PC-9 (cell line): Measurements from ENCODE around the gene SGPL1. TPM values are rescaled to one million over a fixed set of nuclear protein-coding genes. Genes with fewer than 3 reads are reported as not detected.
"Not testable (repeated sequence)": the region's sequence is repeated elsewhere in the genome, so short reads cannot be mapped to it uniquely, and the experiment has no call there.

Experiments used
- BruUV-seq: library from RNA; stranded (reverse); fragments of 400-500 nt; replicated peaks from 2 replicates; lab custom pipeline; 2021; lab: Mats Ljungman, UMichigan
- CTCF ChIA-PET: fragments of 300-600 bp; sonication (Branson Sonifier 250); formaldehyde crosslinking; loops from one replicate; lab custom pipeline; 2022; ENCODE audit warnings: antibody characterized with exemption; lab: Charles Lee
- POLR2A ChIA-PET: fragments of 300-600 bp; sonication (Branson Sonifier 250); formaldehyde crosslinking; loops from one replicate; lab custom pipeline; 2022; ENCODE audit warnings: antibody characterized with exemption; ENCODE audit not compliant: unreplicated experiment; lab: Charles Lee
- DNase-seq, 2 experiments: peaks; one replicate each; pipeline versions ENCODE4 v3.0.0 to v3.0.0-alpha.2; 2015 to 2022; ENCODE audit warnings: mixed read lengths in 1 of 2
- H2AFZ ChIP-seq: fragments of 200-600 bp; sonication (generic); 2 replicates; pipeline ENCODE4 v1.8.1; 2017; ENCODE audit warnings: antibody characterized with exemption
- H3F3A ChIP-seq: fragments of 200-600 bp; sonication (generic); 2 replicates; pipeline ENCODE4 v1.8.1; 2017; ENCODE audit warnings: antibody characterized with exemption, mild to moderate bottlenecking, low read depth; ENCODE audit not compliant: insufficient read depth
- H3K27ac ChIP-seq: fragments of 200-600 bp; sonication (generic); 2 replicates; pipeline ENCODE4 v1.6.1; 2016; ENCODE audit warnings: mixed run types
- H3K27me3 ChIP-seq: fragments of 200-600 bp; sonication (generic); 2 replicates; pipeline ENCODE4 v1.6.1; 2016; ENCODE audit warnings: low read depth, mixed run types; ENCODE audit not compliant: insufficient read depth
- H3K36me3 ChIP-seq: fragments of 200-600 bp; sonication (generic); 2 replicates; pipeline ENCODE4 v1.6.1; 2016; ENCODE audit warnings: low read depth, mixed run types
- H3K4me1 ChIP-seq: fragments of 200-600 bp; sonication (generic); replicated peaks from 2 replicates; pipeline ENCODE4 v1.6.1; 2016; ENCODE audit warnings: mixed run types; ENCODE audit not compliant: insufficient read depth
- H3K4me2 ChIP-seq: fragments of 200-600 bp; sonication (generic); 2 replicates; pipeline ENCODE4 v1.6.1; 2017; ENCODE audit warnings: mixed run types
- H3K4me3 ChIP-seq: fragments of 200-600 bp; sonication (generic); 2 replicates; pipeline ENCODE4 v1.6.1; 2016; ENCODE audit warnings: mixed run types
- H3K79me2 ChIP-seq: fragments of 200-600 bp; sonication (generic); 2 replicates; pipeline ENCODE4 v1.6.1; 2017; ENCODE audit warnings: low read depth, mixed run types
- H3K9me2 ChIP-seq: fragments of 200-600 bp; sonication (generic); 2 replicates; pipeline ENCODE4 v1.8.1; 2017; ENCODE audit warnings: mild to moderate bottlenecking; ENCODE audit not compliant: insufficient read depth
- H3K9me3 ChIP-seq: fragments of 200-600 bp; sonication (generic); 2 replicates; pipeline ENCODE4 v1.8.1; 2016; ENCODE audit warnings: low read depth; ENCODE audit not compliant: insufficient read depth
- H4K20me1 ChIP-seq: fragments of 200-600 bp; sonication (generic); 2 replicates; pipeline ENCODE4 v1.8.1; 2017; ENCODE audit not compliant: insufficient read depth
- CTCF ChIP-seq: fragments of 200-600 bp; sonication (generic); conservative IDR thresholded peaks from 2 replicates; pipeline ENCODE4 v1.6.1; 2017; ENCODE audit warnings: mixed run types, antibody characterized with exemption, mild to moderate bottlenecking, moderate library complexity
- EZH2 ChIP-seq: fragments of 200-600 bp; sonication (generic); IDR thresholded peaks from 2 replicates; pipeline ENCODE4 v1.8.0; 2017; ENCODE audit warnings: antibody characterized with exemption, low read depth
- intact Hi-C: fragments of 100-400 bp; cut with micrococcal nuclease; formaldehyde crosslinking; loops from one replicate; pipeline ENCODE4 v1.10.0; 2022; ENCODE audit not compliant: unreplicated experiment
- total RNA-seq: library from RNA; stranded (reverse); gene quantifications from 2 replicates; pipeline ENCODE4 v1.2.3, GENCODE V29; 2021

Gene SGPL1
- total RNA-seq, 1 experiment from 2014 or later = 96.9 TPM

GRCh38 chr10:70858759-70859158 is 43.0 kb downstream of the SGPL1 start:
- no peak for DNase-seq
- intact Hi-C loops = no loop called here
- CTCF ChIA-PET = interaction anchor here (0.6 kb wide), 1 partner anchor 10 kb away, joined by 3 read pairs; no protein-coding TSS in a partner anchor
- H2AFZ ChIP-seq = no peak overlapping the region
- H3K4me1 ChIP-seq = peaks cover 15% of the 10 kb centered on the region
- no peak overlapping the region for H3K4me2 ChIP-seq
- 0 out of 2 replicates have a peak, but pooled peaks cover 7% of the 10 kb centered on the region for H3K79me2 ChIP-seq
- no peak overlapping the region for H3K4me3 ChIP-seq
- no peak overlapping the region for H3K27ac ChIP-seq
- POLR2A ChIA-PET = no interaction called here
- no peaks in the 10 kb centered on the region for H3K27me3 ChIP-seq
- no peaks in the 10 kb centered on the region for H3K9me2 ChIP-seq
- no TSS peak for BruUV-seq
- peaks cover 50% of the 10 kb centered on the region for H3K36me3 ChIP-seq
- H3F3A ChIP-seq = peaks cover 18% of the 10 kb centered on the region; the same call in 1 of the 2 replicates
- no peaks in the 10 kb centered on the region for H3K9me3 ChIP-seq
- TF ChIP-seq CTCF (no peak), EZH2 (no peak)
- H4K20me1 ChIP-seq = no peaks in the 10 kb centered on the region

GRCh38 chr10:70861495-70862197 is 45.9 kb downstream of the SGPL1 start:
- H2AFZ ChIP-seq, H3K27me3 ChIP-seq, H3K9me3 ChIP-seq, H3K4me2 ChIP-seq, DNase-seq, H3K9me2 ChIP-seq, H4K20me1 ChIP-seq, POLR2A ChIA-PET, H3K4me3 ChIP-seq, H3K79me2 ChIP-seq, BruUV-seq, H3K27ac ChIP-seq, CTCF ChIA-PET, intact Hi-C loops: not testable (repeated sequence)
- H3F3A ChIP-seq = peaks cover 30% of the 10 kb centered on the region
- peaks cover 42% of the 10 kb centered on the region for H3K4me1 ChIP-seq
- peaks cover 36% of the 10 kb centered on the region for H3K36me3 ChIP-seq

GRCh38 chr10:70863470-70864160 is 47.9 kb downstream of the SGPL1 start:
- H3K4me2 ChIP-seq = no peak overlapping the region
- H3K27me3 ChIP-seq = no peaks in the 10 kb centered on the region
- no peaks in the 10 kb centered on the region for H3K9me3 ChIP-seq
- H3K9me2 ChIP-seq = no peaks in the 10 kb centered on the region
- no peak overlapping the region for H2AFZ ChIP-seq
- ChIA-PET CTCF (interaction anchor here (0.6 kb wide), 1 partner anchor 34 kb away, joined by 3 read pairs; no protein-coding TSS in a partner anchor), POLR2A (no interaction called here)
- peaks cover 48% of the 10 kb centered on the region for H3K4me1 ChIP-seq
- intact Hi-C loops = no loop called here
- no TSS peak for BruUV-seq
- peaks cover 31% of the 10 kb centered on the region for H3F3A ChIP-seq
- no peaks in the 10 kb centered on the region for H3K79me2 ChIP-seq
- no peak for TF ChIP-seq CTCF
- no peak for TF ChIP-seq EZH2
- peaks cover 30% of the 10 kb centered on the region for H3K36me3 ChIP-seq
- H3K27ac ChIP-seq = no peak overlapping the region
- peaks cover 4% of the 10 kb centered on the region; the same call in 1 of the 2 replicates for H4K20me1 ChIP-seq
- no peak overlapping the region for H3K4me3 ChIP-seq
- no peak for DNase-seq
